K562 (cell line): ENCODE data around the gene TMEM121. TPM values are rescaled to one million over a fixed set of nuclear protein-coding genes. Genes with fewer than 3 reads are reported as not detected.

Experiments
- ATAC-seq: fragments of 200-7000 bp; cut with Tn5 transposase; 3 replicates; pipeline ENCODE4 v1.9.1; 2020; ENCODE audit warnings: moderate library complexity
- BruUV-seq: library from RNA; stranded (reverse); fragments of 400-500 nt; replicated peaks from 2 replicates; lab custom pipeline; 2021; lab: Mats Ljungman, UMichigan
- CTCF ChIA-PET: fragments of 300-600 bp; formaldehyde crosslinking; extraction: SDS; loops from one replicate; lab custom pipeline; 2021; ENCODE audit warnings: low intra/inter-chr PET ratio; lab: Yijun Ruan, JAX
- POLR2A ChIA-PET: fragments of 300-600, 350-650 bp; sonication (Branson Sonifier 250); formaldehyde crosslinking; extraction: SDS; loops from one replicate; lab custom pipeline; 2021; ENCODE audit warnings: antibody characterized with exemption, inconsistent platforms; lab: Yijun Ruan, JAX
- DNase-seq, 4 experiments: peaks; one replicate each; pipeline versions ENCODE4 v3.0.0 to v3.0.0-alpha.2; 2011 to 2018; ENCODE audit warnings: low spot score in 3 of 4, mixed read lengths in 3 of 4; ENCODE audit errors: extremely low read depth in 1 of 4
- FAIRE-seq: peaks from 2 replicates; lab custom pipeline; 2011; peaks lifted over from hg19 to GRCh38; lab: Jason Lieb, UNC
- H2AFZ ChIP-seq: 2 replicates; pipeline ENCODE4 v1.6.0; 2011; ENCODE audit warnings: low read depth, low read length, control low read depth, inconsistent platforms
- H3K27ac ChIP-seq: fragments of 200-600 bp; 3 replicates; pipeline ENCODE4 v1.8.0; 2011; ENCODE audit warnings: low read depth, mild to moderate bottlenecking, control low read depth, inconsistent platforms, low read length, moderate library complexity, mixed read lengths; ENCODE audit errors: extremely low read depth
- H3K27me3 ChIP-seq, 2 experiments: fragments of 300-600 bp in 1 of 2; 2 replicates in 1 of 2; 3 replicates in 1 of 2; pipeline versions ENCODE4 v1.6.0 to v1.8.0; 2011; ENCODE audit warnings: inconsistent platforms in 2 of 2, low read length in 2 of 2, mild to moderate bottlenecking in 1 of 2, mixed read lengths in 1 of 2, moderate library complexity in 1 of 2; ENCODE audit not compliant: control insufficient read depth in 2 of 2, insufficient read depth in 2 of 2
- H3K36me3 ChIP-seq: fragments of 300-600 bp; 3 replicates; pipeline ENCODE4 v1.8.0; 2011; ENCODE audit warnings: mild to moderate bottlenecking, low read length, inconsistent platforms; ENCODE audit not compliant: control insufficient read depth, insufficient read depth
- H3K4me1 ChIP-seq, 2 experiments: fragments of 200-600 bp in 1 of 2; replicated peaks in 1 of 2; 2 replicates in 1 of 2; 3 replicates in 1 of 2; pipeline versions ENCODE4 v1.5.1 to v1.8.0; 2011; ENCODE audit warnings: inconsistent platforms in 2 of 2, low read length in 2 of 2, mild to moderate bottlenecking in 1 of 2, mixed read lengths in 1 of 2, moderate library complexity in 1 of 2; ENCODE audit not compliant: control insufficient read depth in 2 of 2, insufficient read depth in 2 of 2
- H3K4me2 ChIP-seq: 2 replicates; pipeline ENCODE4 v1.6.1; 2011; ENCODE audit warnings: low read length, control low read depth, inconsistent platforms, mixed read lengths; ENCODE audit not compliant: insufficient read depth
- H3K4me3 ChIP-seq: fragments of 200-600 bp; sonication (generic), shearing (Covaris generic); 2 replicates; pipeline ENCODE4 v1.5.1; 2016; ENCODE audit warnings: control low read depth, inconsistent platforms
- H3K79me2 ChIP-seq: fragments of 200-600 bp; 3 replicates; pipeline ENCODE4 v1.8.0; 2011; ENCODE audit warnings: low read length, inconsistent platforms; ENCODE audit not compliant: control insufficient read depth, insufficient read depth
- H3K9ac ChIP-seq, 2 experiments: 2 replicates each; pipeline versions ENCODE4 v1.6.0 to v1.6.1; 2011; ENCODE audit warnings: low read depth in 2 of 2, low read length in 2 of 2, control low read depth in 1 of 2, inconsistent platforms in 1 of 2, mild to moderate bottlenecking in 1 of 2, mixed read lengths in 1 of 2; ENCODE audit not compliant: insufficient read depth in 1 of 2
- H3K9me1 ChIP-seq: one replicate; pipeline ENCODE4 v1.6.0; 2011; ENCODE audit warnings: inconsistent platforms, mild to moderate bottlenecking, low read length, moderate library complexity; ENCODE audit not compliant: control insufficient read depth, insufficient read depth
- H3K9me3 ChIP-seq: replicated peaks from 2 replicates; pipeline ENCODE4 v1.5.1; 2011; ENCODE audit warnings: low read depth, low read length, inconsistent platforms; ENCODE audit not compliant: control insufficient read depth, insufficient read depth
- H4K20me1 ChIP-seq: replicated peaks from 2 replicates; pipeline ENCODE4 v1.6.1; 2011; ENCODE audit warnings: low read length, inconsistent platforms, mixed read lengths; ENCODE audit not compliant: control insufficient read depth, insufficient read depth
- AFF4 ChIP-seq: sonication (generic); formaldehyde crosslinking; IDR thresholded peaks from 2 replicates; pipeline ENCODE4 v1.8.0; 2023; ENCODE audit warnings: mild to moderate bottlenecking, missing genetic modification reagents
- E2F8 ChIP-seq: fragments of 450-650 bp; IDR thresholded peaks from 2 replicates; pipeline ENCODE4 v1.7.1; 2018; ENCODE audit warnings: mild to moderate bottlenecking, low read depth; ENCODE audit not compliant: partially characterized antibody
- NR1H2 ChIP-seq: sonication (generic); formaldehyde crosslinking; IDR thresholded peaks from 2 replicates; pipeline ENCODE4 v1.4.0; 2020; ENCODE audit warnings: mild to moderate bottlenecking, missing genetic modification reagents
- POLR2G ChIP-seq: fragments of 200-400 bp; formaldehyde crosslinking; IDR thresholded peaks from 2 replicates; pipeline ENCODE4 v1.6.1; 2017; ENCODE audit warnings: low read depth, mild to moderate bottlenecking, antibody characterized with exemption, low read length, moderate library complexity
- ZNF253 ChIP-seq: fragments of 250-450 bp; sonication (Bioruptor Pico); conservative IDR thresholded peaks from 2 replicates; pipeline ENCODE4 v1.6.1; 2021; ENCODE audit warnings: mild to moderate bottlenecking
- ZNF263 ChIP-seq: sonication (generic); formaldehyde crosslinking; IDR thresholded peaks from 2 replicates; pipeline ENCODE4 v1.8.0; 2022; ENCODE audit warnings: mild to moderate bottlenecking, missing genetic modification reagents, borderline replicate concordance
- ZNF639 ChIP-seq, 2 experiments: fragments of 200-800 bp in 1 of 2; sonication (Bioruptor generic) in 1 of 2; sonication (generic) in 1 of 2; formaldehyde crosslinking in 1 of 2; IDR thresholded peaks in 1 of 2; conservative IDR thresholded peaks in 1 of 2; 2 replicates each; pipeline versions ENCODE4 v1.5.0 to v1.6.1; 2016 to 2020; ENCODE audit warnings: missing compliant biosample characterization in 1 of 2, missing genetic modification characterization in 1 of 2, missing genetic modification reagents in 1 of 2
- WGBS: fragments of 100-300 bp; shearing (Covaris generic); methylation state at CpG from one replicate; pipeline ENCODE4 v1.1.6; 2016; ENCODE audit warnings: low coverage, mixed read lengths; ENCODE audit not compliant: insufficient coverage; ENCODE audit errors: missing lambda C conversion rate; 5-methylcytosine and 5-hydroxymethylcytosine counted together
- in situ Hi-C: fragments of 300-500 bp; cut with MboI; formaldehyde crosslinking; loops from 4 replicates; pipeline ENCODE4 v1.15.0; 2018; ENCODE audit warnings: inconsistent platforms, mixed read lengths
- intact Hi-C: fragments of 100-400 bp; cut with micrococcal nuclease; formaldehyde crosslinking; loops from 2 replicates; pipeline ENCODE4 v1.14.2; 2022
- polyA plus RNA-seq, 8 experiments: library from polyadenylated mRNA; depleted of rRNA in 4 of 8; stranded (reverse) in 5 of 8; unstranded in 3 of 8; fragments of >200 nt; fragmentation: Nextera tagmentation in 2 of 8; fragmentation: Illumina TruSeq in 1 of 8; extraction: Ambion mirVana in 2 of 8; extraction: Trizol in 1 of 8; gene quantifications; 2 replicates each; pipeline versions ENCODE4 v1.2.1 to v1.2.3, GENCODE V29; 2011 to 2014; ENCODE audit warnings: inconsistent platforms in 1 of 8, missing spikeins in 1 of 8
- total RNA-seq, 7 experiments: library from RNA; depleted of rRNA in 6 of 7; stranded (reverse); fragments of >200 nt in 6 of 7; fragmentation: Illumina TruSeq in 2 of 7; extraction: Trizol in 2 of 7; gene quantifications; 2 replicates each; pipeline versions ENCODE4 v1.2.1 to v1.2.3, GENCODE V29; 2011 to 2021; ENCODE audit warnings: low replicate concordance in 1 of 7

TMEM121 gene
- total and polyA plus RNA-seq, 9 of the 15 experiments (the other 6 are each of a cell fraction or from before 2014, with no cell fraction given): 0.31 to 0.36 TPM; not detected in 7

- in situ Hi-C loops (no loop called here), intact Hi-C loops (no loop called here)
- Histone ChIP-seq H4K20me1 (peaks cover 6% of the 10 kb centered on the region), H3K27ac (no peak overlapping the region), H3K27me3 (no peaks in the 10 kb centered on the region), H3K9me1 (no peaks in the 10 kb centered on the region), H3K9ac (no peak overlapping the region), H3K4me3 (no peak overlapping the region), H3K4me2 (no peak overlapping the region), H3K79me2 (peaks cover 5% of the 10 kb centered on the region; the same call in 2 of the 3 replicates), H3K9me3 (no peaks in the 10 kb centered on the region), H2AFZ (no peak overlapping the region), H3K36me3 (peaks cover 2% of the 10 kb centered on the region; the same call in 1 of the 3 replicates), H3K4me1 (peaks cover 0 to 79% of the 10 kb centered on the region in 2 experiments; a peak in 3 of 5 replicates)
- FAIRE-seq (no peak), DNase-seq (no peak), ATAC-seq (no peak)
- BruUV-seq: no TSS peak
- CTCF ChIA-PET: no interaction called here
- no peak for TF ChIP-seq ZNF253
- TF ChIP-seq POLR2G: peak; percentile 36; the same call in 1 of the 2 replicates
- TF ChIP-seq ZNF263 (CRISPR knock-in tag): no peak
- no peak for TF ChIP-seq NR1H2
- TF ChIP-seq ZNF639 (CRISPR knock-in tag; conservative IDR thresholded peaks at IDR 0.05 in 1 of 2, IDR thresholded peaks at IDR 0.05 in 1 of 2): no peak
- TF ChIP-seq AFF4 (CRISPR knock-in tag): no peak
- no peak for TF ChIP-seq E2F8
- 95% methylated on average over 5 of the region's 18 CpGs for WGBS
- POLR2A ChIA-PET: no interaction called here
These were observed 30.2 kb upstream of the TMEM121 start for GRCh38 chr14:105495990-105496830.
